ENCODE results near the gene TNFRSF14. TPM values are rescaled to one million over a fixed set of nuclear protein-coding genes. Genes with fewer than 3 reads are reported as not detected.

TNFRSF14 gene
- total RNA-seq, 1 donor from 2014 or later: 0.36 TPM

DNA sequence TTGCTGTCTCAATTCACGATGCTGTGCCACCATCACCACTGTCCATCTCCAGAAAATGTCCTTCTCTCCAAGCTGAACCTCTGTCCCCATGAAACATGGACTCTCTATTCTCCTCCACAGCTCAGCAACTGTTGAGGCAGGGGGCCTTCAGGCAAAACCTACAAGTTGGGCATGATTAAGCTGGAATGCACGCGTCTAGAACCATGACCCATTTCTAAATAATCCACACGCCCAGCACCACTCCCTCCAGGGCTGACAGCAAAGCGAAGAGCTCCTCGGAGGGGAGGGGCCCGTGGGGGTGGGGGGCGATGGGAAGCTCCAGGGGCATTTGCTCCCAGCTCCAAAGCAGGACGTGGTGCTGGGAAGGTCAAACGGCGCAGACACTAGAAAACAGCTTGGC is 22.8 kb upstream of the TNFRSF14 start:
- peaks cover 10% of the 10 kb centered on the region for H3K4me1 Mint-ChIP-seq (ENCODE audit: low read depth, unreplicated experiment)
- Histone ChIP-seq H3K79me2 (ENCODE audit: insufficient read depth, low read length) (no peaks in the 10 kb centered on the region), H2AFZ (ENCODE audit: low read depth, low read length) (no peak overlapping the region), H3K36me3 (ENCODE audit: insufficient read depth, low read length) (no peaks in the 10 kb centered on the region), H3K27ac (ENCODE audit: low read depth, low read length) (peak overlapping the region; percentile 21), H3K9ac (ENCODE audit: low read length) (peak overlapping the region; percentile 15), H3K4me3 (ENCODE audit: insufficient read depth, low read depth, low read length) (no peak overlapping the region), H3K4me2 (ENCODE audit: low read length) (peak overlapping the region; percentile 71), H4K20me1 (ENCODE audit: insufficient read depth, low read length) (no peaks in the 10 kb centered on the region), H3K27me3 (ENCODE audit: insufficient read depth, low read length) (peaks cover 6% of the 10 kb centered on the region), H3K9me3 (ENCODE audit: insufficient read depth, low read depth, low read length) (no peaks in the 10 kb centered on the region), H3K4me1 (ENCODE audit: insufficient read depth, low read length) (peaks cover 40% of the 10 kb centered on the region)
- DNase-seq (ENCODE audit: low read depth) (peak; percentile 58), FAIRE-seq (peak; percentile 50)
- H3K4me3 Mint-ChIP-seq (ENCODE audit: unreplicated experiment): no peak overlapping the region
- H3K9me3 Mint-ChIP-seq (ENCODE audit: unreplicated experiment): no peaks in the 10 kb centered on the region
- TF ChIP-seq EZH2 (IDR thresholded peaks at IDR 0.05; ENCODE audit: insufficient read depth, low read length): no peak
- H3K36me3 Mint-ChIP-seq (ENCODE audit: low read depth, unreplicated experiment): no peaks in the 10 kb centered on the region
- no peak overlapping the region for H3K27ac Mint-ChIP-seq (ENCODE audit: unreplicated experiment)
- peaks cover 42% of the 10 kb centered on the region for H3K27me3 Mint-ChIP-seq (ENCODE audit: low read depth, unreplicated experiment)

DNA sequence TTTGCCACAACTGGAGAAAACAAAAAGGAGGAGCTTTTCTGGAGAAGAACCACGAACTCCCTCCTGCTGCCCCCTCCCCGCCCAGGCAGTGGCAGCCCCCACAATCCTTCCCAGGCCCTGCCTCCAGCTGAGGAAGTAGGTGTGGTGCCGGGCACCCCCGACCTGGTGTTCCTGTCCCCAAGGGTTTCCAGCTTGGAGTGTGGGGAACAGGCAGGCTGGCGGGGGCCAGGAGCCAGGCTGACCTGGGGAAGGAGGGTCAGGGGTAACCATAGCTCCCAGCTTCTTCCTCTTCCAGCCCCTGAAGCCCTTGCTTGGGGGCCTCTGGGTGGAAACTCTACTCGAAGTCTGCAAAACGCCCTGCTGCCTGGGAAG is 21.9 kb upstream of the TNFRSF14 start:
- Mint-ChIP-seq H3K27me3 (ENCODE audit: low read depth, unreplicated experiment) (peaks cover 46% of the 10 kb centered on the region), H3K4me3 (ENCODE audit: unreplicated experiment) (no peak overlapping the region), H3K9me3 (ENCODE audit: unreplicated experiment) (no peaks in the 10 kb centered on the region), H3K27ac (ENCODE audit: unreplicated experiment) (no peak overlapping the region), H3K36me3 (ENCODE audit: low read depth, unreplicated experiment) (no peaks in the 10 kb centered on the region), H3K4me1 (ENCODE audit: low read depth, unreplicated experiment) (peaks cover 10% of the 10 kb centered on the region)
- Histone ChIP-seq H4K20me1 (ENCODE audit: insufficient read depth, low read length) (no peaks in the 10 kb centered on the region), H3K36me3 (ENCODE audit: insufficient read depth, low read length) (no peaks in the 10 kb centered on the region), H3K4me3 (ENCODE audit: insufficient read depth, low read depth, low read length) (no peak overlapping the region), H3K27ac (ENCODE audit: low read depth, low read length) (no peak overlapping the region), H3K4me1 (ENCODE audit: insufficient read depth, low read length) (peaks cover 40% of the 10 kb centered on the region), H3K9ac (ENCODE audit: low read length) (no peak overlapping the region), H3K27me3 (ENCODE audit: insufficient read depth, low read length) (peaks cover 6% of the 10 kb centered on the region), H3K4me2 (ENCODE audit: low read length) (peak overlapping the region; percentile 72), H3K79me2 (ENCODE audit: insufficient read depth, low read length) (no peaks in the 10 kb centered on the region), H3K9me3 (ENCODE audit: insufficient read depth, low read depth, low read length) (no peaks in the 10 kb centered on the region), H2AFZ (ENCODE audit: low read depth, low read length) (no peak overlapping the region)
- DNase-seq (ENCODE audit: low read depth) (no peak), FAIRE-seq (no peak)
- TF ChIP-seq EZH2 (IDR thresholded peaks at IDR 0.05; ENCODE audit: insufficient read depth, low read length): no peak
- TF ChIP-seq, protein P1, sequence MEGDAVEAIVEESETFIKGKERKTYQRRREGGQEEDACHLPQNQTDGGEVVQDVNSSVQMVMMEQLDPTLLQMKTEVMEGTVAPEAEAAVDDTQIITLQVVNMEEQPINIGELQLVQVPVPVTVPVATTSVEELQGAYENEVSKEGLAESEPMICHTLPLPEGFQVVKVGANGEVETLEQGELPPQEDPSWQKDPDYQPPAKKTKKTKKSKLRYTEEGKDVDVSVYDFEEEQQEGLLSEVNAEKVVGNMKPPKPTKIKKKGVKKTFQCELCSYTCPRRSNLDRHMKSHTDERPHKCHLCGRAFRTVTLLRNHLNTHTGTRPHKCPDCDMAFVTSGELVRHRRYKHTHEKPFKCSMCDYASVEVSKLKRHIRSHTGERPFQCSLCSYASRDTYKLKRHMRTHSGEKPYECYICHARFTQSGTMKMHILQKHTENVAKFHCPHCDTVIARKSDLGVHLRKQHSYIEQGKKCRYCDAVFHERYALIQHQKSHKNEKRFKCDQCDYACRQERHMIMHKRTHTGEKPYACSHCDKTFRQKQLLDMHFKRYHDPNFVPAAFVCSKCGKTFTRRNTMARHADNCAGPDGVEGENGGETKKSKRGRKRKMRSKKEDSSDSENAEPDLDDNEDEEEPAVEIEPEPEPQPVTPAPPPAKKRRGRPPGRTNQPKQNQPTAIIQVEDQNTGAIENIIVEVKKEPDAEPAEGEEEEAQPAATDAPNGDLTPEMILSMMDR (IDR thresholded peaks at IDR 0.05; ENCODE audit: insufficient read depth, low read depth, low read length): no peak

DNA sequence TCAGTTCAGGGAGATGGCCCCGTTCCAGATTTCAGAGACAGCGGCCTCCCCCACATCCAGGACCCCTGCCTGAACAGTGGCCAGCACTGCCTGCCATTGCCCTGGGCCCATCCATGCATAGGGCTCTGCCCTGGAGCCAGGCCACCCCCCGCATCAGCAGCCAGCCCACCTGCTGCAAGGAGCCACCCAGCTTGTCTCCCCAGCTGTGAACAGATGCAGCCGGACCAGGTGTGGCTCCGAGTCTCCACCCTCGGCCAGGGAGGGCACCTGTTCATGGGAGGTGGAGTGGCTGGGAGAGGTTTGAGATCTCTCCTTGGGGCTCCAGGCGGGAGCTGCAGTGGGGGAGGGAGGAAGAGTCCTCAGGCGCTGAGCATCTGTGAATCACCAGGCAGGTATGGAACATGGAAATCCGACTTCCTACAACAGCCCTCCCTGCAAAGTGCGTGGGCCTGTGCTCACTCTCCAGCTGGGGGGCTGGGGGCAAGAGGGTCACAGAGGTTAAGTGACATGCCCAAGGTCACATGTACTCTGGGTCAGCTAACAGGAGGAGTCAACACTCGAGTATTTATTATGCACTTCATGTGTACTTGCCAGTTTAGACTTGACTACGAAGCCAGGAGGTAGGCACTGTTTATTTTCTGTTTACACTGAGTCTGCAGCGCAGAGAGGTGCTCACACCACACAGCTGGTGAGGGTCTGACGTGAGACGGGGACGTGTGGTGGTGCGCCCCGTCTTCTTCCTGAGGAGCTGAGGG is 21.3 kb upstream of the TNFRSF14 start:
- Mint-ChIP-seq H3K4me3 (ENCODE audit: unreplicated experiment) (peak overlapping the region; percentile 50), H3K27me3 (ENCODE audit: low read depth, unreplicated experiment) (peaks cover 46% of the 10 kb centered on the region), H3K27ac (ENCODE audit: unreplicated experiment) (no peak overlapping the region), H3K4me1 (ENCODE audit: low read depth, unreplicated experiment) (peaks cover 10% of the 10 kb centered on the region), H3K9me3 (ENCODE audit: unreplicated experiment) (no peaks in the 10 kb centered on the region), H3K36me3 (ENCODE audit: low read depth, unreplicated experiment) (no peaks in the 10 kb centered on the region)
- Histone ChIP-seq H4K20me1 (ENCODE audit: insufficient read depth, low read length) (no peaks in the 10 kb centered on the region), H3K27me3 (ENCODE audit: insufficient read depth, low read length) (peaks cover 6% of the 10 kb centered on the region), H3K9ac (ENCODE audit: low read length) (no peak overlapping the region), H3K27ac (ENCODE audit: low read depth, low read length) (no peak overlapping the region), H2AFZ (ENCODE audit: low read depth, low read length) (no peak overlapping the region), H3K36me3 (ENCODE audit: insufficient read depth, low read length) (no peaks in the 10 kb centered on the region), H3K9me3 (ENCODE audit: insufficient read depth, low read depth, low read length) (no peaks in the 10 kb centered on the region), H3K4me1 (ENCODE audit: insufficient read depth, low read length) (peaks cover 38% of the 10 kb centered on the region), H3K4me2 (ENCODE audit: low read length) (peak overlapping the region; percentile 72), H3K79me2 (ENCODE audit: insufficient read depth, low read length) (no peaks in the 10 kb centered on the region), H3K4me3 (ENCODE audit: insufficient read depth, low read depth, low read length) (no peak overlapping the region)
- DNase-seq (ENCODE audit: low read depth): peak; percentile 48
- TF ChIP-seq, protein P1 (IDR thresholded peaks at IDR 0.05; ENCODE audit: insufficient read depth, low read depth, low read length): no peak
- TF ChIP-seq EZH2 (IDR thresholded peaks at IDR 0.05; ENCODE audit: insufficient read depth, low read length): no peak
- no peak for FAIRE-seq
